HuH-7.5 (cell line): ENCODE results near the gene DOCK2.
"Not testable (repeated sequence)": the region's sequence is repeated elsewhere in the genome, so short reads cannot be mapped to it uniquely, and the experiment has no call there.

ENCODE experiments used
- DNase-seq: peaks from one replicate; pipeline ENCODE4 v3.0.0; 2011; ENCODE audit warnings: low spot score

Gene DOCK2

DNA sequence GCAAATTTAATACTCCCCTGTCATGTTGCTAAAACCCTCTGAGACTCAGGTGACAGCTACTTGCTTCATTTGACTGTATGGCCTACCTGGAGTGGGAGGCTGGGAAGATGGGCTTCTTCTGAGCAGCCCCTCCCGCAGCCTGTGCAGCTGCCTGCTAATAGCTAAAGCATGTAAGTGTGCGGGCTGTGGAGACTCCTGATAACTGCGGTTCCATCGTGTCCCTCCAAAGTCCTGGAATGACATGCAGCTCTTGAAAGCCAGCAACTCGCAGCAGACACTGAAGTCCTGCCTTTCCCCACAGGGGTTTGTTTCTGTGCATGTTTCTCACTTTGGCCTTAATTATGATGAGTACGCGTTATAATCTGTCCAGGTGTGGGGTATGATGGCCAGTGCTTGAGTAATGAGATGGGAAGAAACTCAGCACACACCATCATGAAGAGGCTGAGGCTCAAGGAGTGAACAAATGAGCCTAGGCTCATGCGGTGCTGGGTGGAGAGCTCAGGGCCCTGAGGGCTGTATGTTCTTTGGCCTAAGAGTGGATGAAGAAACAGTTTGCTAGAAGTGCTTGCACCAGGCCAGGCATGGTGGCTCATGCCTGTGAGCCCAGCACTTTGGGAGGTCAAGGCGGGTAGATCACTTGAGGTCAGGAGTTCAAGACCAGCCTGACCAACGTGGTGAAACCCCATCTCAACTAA, 119.1 kb downstream of the DOCK2 start:
- no peak for DNase-seq

DNA sequence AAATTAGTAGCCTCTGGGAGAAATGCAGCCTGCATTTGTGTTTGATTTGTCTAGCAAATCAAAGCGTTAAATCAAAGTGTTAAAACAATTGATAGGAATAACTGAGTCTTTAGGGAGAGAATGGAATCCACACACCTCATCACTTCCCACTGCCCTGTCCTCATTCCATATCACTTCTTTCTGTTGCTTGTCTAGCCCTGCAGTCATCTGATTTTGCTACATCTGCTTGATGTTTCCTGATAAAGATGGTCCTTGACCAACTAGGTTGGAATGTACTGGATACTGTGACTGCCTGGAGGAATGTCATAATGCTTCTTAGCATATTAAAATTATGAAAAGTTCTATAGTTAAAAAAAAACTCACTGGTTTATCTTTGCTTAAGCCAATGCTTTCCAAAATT, 119.9 kb downstream of the DOCK2 start:
- DNase-seq: no peak

DNA sequence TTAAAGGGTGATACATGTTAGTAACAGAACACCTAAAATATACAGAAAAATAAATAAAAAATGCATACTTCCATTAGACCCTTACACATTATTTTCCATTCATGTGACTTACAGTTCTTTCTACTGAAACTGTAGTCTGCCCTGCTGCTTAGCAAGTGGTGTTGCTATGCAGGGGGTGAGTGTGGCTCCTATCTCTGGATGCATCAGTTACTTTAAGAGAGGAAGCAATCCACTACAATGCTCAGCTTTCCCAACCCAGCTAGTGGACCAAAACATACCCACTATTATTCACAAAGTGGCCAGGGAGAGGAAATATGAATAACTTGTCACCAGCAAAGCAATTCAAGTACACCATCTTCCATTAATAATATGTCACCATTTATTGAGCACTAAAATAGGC, 121.8 kb downstream of the DOCK2 start:
- DNase-seq: no peak

DNA sequence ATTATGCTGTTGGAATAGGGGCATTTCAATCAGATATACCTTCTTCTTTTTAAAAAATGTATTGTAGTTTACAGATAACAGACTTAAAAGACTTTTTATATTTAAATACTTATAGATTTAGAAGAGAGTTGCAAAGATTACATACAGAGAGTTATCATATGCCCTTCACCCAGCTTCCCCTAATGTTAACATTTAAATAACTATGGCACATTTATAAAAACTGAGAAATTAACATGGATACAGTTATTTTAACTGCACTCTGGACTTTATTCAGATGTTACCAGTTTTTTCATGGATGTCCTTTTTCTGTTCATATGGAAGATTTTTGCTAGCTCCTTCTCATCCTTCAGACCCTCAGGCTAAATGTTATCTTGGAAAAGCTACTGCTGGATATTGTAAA, 123.2 kb downstream of the DOCK2 start:
- no peak for DNase-seq

DNA sequence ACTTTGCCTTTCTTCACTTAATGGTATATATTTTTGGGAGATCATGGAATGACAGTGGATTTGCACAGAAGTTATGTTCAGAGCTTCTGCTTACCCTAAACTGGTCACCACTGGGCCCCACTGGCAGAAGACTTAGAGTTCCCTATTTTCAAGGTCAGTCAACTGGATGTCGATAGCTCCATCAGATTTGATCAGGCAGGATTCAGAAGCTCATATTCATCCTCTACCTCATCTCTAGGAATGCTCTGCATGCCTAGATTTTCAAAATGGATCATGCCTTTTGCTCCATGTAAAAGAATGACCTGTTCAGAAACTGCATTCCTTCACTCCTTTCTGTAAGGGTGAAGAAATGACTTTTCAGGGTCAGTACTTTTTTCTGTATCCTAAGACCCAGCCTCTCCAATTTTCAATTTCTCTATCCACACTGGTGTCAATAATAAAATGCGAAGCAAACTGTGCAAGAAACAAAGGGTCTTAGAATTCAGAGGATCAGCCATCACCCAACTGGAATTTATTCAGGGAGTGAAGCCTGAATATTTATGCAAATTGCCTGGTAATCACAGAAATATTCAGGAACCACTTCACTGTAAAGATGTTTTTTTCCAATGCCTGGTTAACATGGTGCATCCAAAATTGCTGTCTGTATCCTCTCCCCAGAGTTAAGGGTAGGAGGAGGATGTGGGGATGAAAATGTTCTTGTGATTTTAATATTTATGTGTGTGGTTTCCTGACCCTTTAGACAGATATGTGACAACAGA, 125.4 kb downstream of the DOCK2 start:
- DNase-seq: no peak

DNA sequence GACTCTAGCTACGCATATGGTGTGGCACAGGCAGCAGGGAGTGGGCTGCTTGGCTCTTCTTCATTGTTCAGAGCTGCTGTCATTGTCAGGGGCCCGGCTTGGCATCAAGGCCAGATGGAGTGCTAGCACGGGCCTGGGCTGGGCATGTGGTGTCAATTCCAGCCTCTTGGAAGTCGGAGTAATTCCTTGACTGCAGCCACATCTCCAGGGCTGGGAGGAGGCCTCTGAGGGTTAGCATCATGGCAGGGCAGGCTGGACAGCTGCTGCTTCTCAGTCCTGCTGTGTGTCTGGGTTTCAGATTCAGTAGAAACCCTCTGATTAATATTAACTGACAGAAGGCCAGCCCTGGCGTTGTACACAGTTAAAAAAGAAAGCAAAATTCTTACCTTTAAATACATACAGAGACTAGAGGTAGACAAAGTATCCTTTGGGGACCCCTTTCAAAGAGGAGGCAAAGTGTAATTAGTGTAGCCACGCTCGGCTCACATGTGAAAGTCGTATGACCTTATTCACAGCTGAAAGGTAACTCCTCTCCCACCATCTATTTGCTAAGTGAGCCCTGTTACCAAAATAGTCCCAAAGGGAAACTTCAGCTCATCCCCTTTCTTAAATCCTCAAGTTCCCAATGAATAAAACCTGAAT, 126.4 kb downstream of the DOCK2 start:
- DNase-seq: no peak

DNA sequence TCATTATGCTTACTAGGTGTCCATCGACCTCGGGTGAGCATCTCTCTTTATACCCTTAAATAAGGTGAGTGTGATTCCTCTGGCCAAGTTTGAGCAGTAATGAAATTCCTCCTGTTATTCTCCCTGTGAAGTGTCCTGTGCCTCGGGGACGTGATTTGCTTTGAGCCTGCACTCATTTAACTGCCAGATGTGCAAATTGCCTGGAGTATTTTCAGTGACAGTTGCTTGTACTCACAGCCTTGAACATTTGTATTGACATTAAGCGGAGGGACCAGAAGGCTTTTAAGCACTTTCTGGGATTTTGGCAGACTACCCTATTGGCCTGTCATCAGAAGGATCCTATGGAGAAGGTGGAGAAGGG, 126.9 kb downstream of the DOCK2 start:
- DNase-seq: no peak

DNA sequence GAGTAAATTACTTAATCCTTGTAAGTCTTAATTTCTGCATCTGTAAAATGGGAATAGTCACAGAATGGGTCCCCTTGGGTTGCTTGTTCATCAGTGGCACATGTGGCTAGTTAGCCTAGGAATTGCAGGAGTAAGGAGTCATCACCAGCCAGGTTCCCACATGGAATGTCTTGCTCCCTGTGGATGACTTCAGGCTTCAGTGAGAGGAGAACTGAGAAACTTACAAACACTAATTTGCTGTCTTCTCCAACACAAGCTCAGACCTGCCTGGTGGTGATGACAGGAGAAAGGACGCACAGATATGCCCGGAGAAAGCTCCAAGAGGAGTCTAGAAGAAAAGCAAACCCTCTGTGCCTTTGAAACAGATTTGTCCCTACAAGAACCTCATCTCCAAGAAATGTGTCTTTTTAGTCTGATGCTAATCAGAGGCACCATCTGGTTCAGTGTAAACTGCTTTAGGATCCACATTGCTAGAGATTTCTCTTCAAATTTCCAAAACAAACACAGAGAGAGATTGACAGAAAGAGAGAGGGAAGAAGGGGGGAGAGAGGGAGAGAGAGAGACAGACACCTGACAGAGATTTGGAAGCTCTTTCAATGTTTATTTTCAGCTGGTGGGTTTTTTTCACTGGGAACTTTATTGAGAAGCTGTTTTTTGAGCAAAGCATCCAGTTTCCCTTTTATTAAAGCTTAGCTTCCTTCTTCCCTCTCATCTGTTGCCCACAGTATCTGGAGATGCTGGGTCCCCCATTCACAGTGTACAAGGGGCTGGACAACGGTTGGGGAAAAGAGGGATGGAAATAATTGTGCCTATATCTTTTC, 128.3 kb downstream of the DOCK2 start:
- DNase-seq: no peak

DNA sequence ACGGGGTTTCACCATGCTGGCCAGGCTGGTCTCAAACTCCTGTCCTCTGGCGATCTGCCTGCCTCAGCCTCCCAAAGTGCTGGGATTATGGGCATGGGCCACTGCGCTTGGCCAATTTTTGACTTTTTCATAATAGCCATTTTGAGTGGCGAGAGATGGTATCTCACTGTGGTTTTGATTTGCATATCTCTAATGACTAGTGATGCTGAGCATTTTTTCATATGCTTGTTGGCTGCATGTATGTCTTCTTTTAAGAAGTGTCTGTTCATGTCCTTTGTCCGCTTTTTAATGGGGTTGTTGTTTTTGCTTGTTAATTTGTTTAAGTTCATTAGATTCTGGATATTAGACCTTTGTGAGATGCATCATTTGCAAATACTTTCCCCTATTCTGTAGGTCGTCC, 129.9 kb downstream of the DOCK2 start:
- not testable (repeated sequence) for DNase-seq

DNA sequence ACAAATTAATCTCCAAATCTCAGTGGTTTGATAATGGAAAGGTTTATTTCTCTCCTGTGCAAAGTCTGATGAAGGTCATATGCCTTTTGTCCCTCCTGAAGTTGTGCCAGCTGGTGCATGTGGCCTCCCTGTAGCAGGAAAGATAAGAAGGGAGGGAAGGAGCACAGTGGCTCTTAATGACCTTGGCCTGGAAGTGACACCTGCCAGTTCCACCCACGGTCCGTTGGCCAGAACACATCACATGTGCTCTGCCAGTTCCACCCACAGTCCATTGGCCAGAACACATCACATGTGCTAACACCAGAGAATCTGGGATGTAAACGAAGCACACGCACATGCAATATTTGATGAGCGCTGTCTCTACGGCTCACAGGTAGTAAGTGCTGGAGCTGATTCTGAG, 130.9 kb downstream of the DOCK2 start:
- DNase-seq: no peak

DNA sequence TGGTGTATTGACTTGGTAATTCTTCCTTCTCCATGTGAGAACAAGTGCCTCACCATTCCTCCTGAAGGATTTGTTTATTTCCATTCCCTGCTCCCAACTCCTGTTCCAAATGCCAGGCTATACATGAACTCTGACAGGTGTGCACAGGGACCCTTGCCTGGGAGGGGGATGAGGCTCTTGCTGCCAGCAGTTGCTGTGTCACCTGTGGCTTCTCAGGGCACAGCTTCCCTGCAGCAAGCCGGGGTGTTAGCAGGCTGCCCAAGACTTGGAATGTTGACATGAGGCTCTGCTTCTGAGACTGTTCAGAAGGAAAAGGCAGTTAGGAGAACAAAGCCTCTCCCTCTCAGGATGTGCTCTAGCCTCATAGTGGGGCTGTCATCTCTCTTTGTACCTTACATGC, 131.3 kb downstream of the DOCK2 start:
- DNase-seq: no peak

DNA sequence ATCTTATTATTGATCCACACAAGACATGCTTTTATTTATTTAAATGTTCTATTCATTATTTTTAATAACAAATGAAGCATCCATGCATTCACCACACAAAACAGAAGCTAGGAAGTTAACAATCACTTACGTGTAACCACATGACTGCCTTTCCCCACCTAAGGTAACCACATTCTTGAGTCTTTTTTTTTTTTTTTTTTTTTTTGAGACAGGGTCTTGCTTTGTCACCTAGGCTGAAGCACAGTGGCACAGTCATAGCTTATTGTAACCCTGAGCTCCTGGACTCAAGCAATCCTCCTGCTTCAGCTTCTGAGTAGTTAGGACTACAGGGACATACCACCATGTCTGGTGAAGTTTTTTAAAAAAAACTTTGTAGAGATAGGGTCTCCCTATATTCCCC, 133.0 kb downstream of the DOCK2 start:
- no peak for DNase-seq

DNA sequence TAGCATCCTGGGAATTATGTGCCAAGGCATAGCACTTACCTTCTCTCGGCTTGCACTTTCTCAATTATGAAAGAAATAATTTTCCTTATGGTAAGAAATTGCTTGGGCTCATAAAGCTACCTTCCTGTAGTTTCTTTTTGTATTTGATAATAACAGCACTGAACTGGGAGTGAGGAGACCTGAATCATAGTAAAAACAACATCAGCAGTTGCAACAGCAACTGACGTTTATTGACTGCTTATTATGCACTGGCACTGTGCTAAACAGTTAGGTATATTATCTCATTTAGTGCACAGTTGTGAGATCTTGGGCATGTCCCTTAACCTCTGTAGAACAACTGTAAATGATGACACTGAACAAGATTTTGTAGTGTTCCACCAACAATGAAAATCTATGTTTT, 135.2 kb downstream of the DOCK2 start:
- no peak for DNase-seq

DNA sequence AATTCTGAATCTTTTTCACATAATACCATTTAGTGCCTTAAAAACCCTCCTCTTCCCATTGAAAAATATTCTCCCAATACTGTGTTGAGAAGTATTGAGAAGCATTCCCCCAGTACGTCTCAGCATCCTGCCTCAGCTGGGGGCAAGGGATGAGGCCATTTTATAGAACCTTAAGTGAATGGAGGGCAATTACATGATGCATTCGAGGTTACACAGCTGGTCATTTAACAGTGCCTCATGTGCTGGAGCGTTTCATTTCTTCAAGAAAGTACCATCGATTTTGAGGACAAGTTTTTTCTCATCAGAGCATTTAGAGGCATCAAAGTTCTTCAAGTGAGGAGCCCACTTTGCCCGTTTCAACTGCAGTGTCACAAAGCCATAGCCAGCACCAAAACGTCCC, 135.6 kb downstream of the DOCK2 start:
- no peak for DNase-seq

DNA sequence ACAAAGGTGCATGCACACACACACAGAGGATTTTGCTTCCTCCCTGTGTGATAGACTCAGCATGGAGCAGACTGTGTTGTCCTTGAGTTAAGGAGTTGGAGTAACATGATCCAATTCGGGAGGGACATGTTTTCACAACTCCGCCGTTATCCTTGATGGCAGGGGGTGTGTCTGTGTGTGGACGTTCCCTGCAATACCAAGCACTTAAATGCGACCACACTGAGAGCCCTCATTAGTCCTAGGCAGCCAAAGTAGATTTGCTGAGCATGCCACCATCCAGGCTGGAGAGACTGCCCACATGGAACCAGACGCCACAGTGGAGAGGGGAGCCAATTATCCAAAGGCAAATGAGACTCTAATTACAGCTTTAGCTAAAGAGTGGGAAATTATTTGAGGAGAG, 140.1 kb downstream of the DOCK2 start:
- no peak for DNase-seq

DNA sequence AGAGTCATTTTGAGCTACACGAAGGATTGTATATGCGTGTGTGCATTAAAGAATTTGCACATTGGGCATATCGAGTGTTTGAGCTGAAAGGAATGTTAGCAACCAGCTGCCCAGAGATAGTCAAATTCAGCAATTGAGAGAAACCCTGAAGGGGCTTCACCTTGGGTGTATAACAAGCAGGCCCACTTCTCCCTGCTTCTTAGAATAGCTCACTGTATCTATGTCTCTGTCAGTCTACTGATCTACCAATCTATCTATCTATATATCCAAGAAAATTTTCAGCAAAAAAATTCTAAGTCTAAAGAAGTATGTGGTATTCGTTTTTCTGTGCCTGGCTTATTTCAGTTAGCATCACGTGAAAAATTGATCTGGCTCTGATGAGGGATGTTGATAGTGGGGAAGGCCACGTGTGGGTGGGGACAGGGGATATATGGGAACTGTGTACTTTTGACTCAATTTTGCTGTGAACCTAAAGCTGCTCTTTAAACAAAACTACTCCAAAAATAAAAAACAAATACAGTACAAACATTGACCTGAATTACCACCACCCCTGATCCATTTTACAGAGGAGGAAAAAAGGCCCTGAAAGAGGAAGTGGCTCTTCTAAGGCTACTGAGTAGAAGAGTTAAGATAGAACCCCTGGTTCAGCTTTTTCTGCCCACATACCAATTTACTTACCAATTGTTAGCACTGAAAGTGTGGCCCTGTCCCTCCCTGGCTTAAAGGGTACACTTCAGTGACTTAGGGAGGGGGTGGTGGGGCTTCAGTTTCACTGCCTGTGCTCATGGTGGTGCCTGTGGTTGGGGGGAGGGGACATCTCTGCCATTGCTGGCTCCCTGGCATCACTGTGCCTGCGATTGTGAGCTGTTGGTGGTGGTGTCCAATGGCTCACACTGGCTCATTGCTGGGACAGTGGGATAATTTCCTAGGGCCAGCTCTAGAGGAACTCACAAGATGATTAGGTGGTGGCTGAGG, 141.8 kb downstream of the DOCK2 start:
- no peak for DNase-seq

DNA sequence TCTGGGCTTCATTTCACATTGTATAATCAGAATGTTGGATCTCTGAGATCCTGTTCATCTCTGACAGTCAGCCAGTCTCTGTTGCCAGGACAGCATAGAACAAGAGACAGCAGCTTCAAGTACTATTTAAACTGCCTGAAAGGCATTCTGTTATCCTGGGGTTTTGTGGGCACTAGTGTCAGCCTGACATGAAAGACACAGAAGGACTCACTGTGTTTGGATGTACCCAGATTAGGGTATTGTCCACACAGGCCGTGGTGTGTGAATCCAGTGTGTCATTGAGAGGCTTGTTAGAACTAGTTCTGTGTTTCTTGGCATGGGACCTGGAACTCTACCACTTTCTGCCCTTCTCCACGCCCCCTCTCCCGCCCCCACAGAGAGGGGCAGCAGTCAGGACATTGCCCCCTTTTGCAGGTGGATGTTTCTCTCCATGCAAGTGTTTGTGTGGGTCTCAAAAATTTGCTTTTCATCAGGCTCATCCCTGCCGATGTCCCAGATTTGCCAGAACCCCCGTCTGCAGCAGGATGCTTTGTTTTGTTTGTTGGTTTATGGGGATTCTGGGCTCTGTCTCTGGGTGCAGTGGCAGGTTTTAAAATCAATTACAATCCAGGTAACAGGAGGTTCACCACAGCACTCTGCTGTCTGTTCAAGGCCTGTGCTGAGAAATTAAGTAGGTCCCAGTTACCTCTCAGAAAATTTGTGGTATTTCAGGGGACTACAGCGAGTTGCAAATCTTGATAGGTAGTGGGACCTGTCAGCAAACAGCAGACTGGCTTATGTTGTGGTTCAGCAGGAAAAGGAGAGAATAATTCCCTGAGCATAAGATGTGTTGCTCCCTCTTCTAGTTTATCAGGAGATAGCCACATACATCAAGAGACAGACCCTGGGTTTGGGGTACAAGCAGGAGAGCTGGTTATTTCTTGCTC, 144.6 kb downstream of the DOCK2 start:
- no peak for DNase-seq

DNA sequence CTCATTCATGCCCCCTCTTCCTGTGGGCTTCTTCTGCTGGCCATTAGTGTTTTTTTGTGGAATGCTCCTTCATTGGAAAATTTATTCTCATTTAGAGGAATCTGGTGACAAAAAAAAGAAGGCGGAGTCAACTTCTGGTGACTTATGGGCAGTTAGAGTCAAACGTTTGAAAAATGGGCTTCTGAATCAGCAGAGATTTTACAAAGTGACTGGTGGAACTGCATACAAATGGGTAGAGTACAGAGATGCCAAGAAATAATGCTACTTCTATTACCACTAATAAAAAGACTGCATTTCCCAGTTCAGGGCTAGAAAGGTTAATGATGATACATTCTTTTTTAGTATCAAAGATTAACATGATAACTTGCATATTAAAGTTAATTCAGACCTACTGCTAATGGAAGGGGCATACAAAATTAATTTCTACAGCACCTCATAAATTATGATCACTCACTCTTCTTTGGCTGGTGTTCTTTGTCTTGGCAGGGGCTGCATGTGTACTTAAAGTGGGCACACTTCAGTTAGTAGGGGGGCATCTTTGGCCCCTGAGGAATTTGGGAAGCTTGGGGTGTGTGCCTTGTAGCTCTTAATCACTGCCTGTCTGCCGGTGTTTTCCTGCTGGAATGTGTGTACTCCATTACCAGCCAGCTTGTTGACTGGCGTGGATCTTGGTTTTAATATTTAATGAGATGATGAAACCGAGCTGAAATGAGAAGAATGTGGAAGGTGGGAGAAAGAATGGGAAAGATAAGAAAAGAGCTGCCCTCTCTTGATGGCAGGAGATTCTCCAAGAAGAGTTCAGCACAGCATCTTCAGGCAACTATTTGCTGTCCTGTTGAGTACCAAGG, 148.9 kb downstream of the DOCK2 start:
- no peak for DNase-seq

DNA sequence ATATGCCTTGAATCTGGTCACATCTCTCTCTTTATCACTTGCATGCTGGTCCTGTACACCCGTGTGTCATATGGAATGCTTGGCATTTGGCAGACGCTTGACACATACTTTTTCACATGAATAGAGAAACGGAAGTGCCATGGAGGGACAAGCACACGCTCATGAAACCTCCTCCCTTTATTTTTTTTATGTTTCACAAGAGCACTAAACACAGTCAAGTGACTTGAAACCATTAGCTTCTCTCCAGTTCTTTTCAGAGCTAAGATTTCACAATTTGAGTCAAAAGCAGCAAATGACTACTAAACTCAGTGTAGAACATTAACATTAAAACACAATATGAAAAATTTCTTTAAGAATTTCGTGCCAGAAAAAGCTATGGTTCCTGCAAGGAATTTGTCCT, 151.1 kb downstream of the DOCK2 start:
- no peak for DNase-seq
